NCI-H2107 (cell line): ENCODE data around the gene UVRAG.

ENCODE experiments used
- DNase-seq: peaks from one replicate; lab custom pipeline; 2025; lab: John Stamatoyannopoulos, UW

UVRAG gene

DNA sequence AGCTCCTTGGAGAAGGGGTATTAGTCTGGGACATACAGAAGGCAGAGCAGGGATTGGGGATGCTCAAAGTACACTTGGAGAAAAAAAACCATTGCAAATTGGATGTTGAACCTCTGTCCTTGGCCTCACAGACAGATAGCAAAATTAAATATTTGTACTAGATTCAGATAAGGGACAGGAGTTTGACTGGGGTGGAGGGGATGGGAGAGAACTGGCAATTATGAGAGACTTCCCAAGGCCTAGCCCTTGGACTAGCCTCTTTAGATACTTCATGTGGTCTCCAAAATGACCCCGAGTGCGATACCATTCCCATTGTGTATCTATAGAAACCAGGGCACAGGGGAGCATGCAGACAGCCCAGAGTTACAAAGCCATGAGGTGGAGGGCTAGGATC is 30.9 kb upstream of the UVRAG start:
- DNase-seq: no peak

DNA sequence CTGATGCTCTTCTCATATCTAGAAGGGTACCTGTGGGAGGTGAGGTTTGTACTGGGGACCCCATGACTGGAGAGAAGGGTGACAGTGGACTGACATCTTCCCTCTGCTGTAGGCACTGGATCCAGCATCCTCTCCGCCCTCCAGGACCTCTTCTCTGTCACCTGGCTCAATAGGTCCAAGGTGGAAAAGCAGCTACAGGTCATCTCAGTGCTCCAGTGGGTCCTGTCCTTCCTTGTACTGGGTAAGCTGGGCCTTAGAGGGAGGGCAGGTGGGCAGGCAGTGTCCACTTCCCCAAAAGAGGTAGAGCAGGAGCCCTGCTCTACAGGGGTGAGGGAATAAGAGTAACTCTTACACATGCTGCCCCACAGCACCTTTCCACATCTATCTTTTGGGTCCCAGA is 30.5 kb upstream of the UVRAG start:
- no peak for DNase-seq

DNA sequence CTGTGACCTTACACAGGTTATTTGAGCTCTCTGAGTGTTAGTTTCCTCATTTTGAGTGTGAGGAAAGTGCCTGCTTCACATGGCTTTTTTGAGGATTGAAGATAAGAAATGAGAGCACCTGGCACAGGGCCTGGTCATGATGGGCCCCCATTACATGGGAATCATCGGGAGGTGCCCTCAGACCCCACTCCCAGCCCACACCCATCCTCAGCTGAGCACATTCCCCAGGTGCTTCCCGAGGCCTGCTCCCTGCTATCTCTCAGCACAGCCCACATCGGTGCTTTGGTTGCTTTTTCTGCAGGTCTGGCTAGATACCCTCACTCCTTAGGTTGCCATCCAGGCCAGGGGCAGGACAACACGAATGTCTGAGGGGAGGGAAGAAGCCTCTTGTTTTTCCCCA is 29.8 kb upstream of the UVRAG start:
- DNase-seq: no peak

DNA sequence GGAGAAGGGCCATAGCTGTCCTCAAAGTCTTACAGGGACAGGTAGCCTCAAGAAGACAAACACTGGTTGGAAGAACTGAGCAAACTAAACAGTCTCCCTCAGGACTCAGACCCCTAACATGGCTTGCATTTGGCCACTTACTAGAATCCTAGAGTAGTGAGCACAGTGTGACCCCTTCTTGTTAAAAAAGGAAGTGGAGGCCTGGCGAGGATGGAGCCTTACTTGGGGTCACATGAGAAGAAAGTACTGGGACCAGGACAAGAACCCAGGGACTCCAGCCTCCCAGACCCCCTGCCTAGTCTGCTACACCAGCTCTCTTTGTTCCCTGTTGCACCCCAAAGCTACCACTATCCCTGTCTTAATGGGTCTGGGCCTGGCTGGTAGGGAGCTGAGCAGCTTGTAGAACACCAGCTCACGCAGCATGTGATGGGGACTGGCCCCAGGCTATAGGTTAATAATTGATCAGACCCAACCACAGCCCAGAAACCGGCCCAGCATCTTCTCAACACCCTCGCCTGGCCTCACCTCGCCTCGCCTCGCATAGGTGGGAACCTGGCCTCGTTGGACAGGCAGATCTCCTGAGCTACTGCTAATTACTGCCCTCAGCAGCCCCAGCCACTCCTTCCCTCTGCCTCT is 28.8 kb upstream of the UVRAG start:
- DNase-seq: no peak

DNA sequence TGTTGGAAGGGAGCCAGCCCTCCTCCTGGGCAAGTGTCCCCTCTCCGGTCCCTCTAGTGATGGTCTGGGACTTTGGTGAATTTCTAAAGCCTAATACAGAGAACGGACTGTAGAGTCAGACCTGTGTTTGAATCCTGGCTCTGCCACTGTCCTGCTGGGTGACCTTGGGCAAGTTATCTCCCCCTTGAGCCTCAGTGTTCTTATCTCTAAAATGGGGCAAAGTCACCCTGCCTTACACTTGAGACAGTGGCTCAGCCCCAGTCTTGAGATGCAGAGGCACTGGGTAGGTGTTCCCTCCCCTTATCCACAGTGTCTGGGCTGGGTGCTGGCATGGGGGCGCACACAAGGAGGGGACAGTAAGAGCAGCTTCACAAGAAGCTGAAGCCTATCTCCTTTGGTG is 25.5 kb upstream of the UVRAG start:
- no peak for DNase-seq

DNA sequence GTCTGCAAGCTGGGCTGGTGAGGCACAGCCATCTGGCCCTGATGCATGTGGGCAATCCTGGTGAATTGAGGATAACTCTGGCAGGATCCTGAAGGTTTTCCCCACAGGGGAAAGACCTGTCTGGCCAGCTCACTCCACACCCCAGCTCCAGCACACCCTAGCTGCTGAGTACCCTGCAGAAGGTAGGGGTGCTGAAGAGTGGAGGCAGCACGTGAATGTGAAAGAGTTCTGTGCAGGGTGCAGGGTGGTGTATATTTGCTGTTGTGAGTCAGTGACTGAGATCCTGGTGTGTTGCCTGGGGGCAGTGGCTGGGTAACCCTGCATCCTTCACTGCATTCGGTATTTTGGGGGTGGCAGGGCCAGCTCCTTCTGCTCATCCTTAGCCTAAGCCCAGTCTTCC is 24.0 kb upstream of the UVRAG start:
- DNase-seq: no peak

DNA sequence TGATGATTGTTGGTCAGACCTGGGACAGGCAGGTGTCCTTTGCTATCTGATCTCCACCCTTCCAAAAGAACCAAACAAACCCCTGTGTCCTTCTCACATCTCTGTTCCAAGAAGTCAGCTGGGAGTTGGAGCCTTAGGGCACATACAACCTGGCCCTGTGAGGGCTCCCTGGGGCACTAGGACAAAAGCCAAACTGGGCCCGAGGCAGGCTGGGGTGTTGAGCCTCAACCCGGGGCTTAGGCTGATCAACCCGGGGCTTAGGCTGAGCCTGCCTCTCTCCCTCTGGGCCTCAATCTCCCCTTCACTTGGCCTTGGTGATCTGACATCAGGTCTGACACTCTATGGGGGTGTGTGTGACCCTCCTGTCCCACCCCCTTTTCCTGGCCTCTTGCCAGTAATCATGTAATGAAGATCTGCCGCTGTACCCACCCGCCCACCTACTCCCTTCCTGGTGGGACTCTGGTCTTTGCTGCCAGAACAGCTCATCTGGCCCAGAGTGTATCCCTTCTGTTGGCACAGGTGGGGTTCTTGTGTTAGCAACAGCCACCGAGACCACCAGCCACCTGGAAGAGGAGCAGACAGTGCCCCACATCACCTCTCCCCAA is 22.8 kb upstream of the UVRAG start:
- no peak for DNase-seq

DNA sequence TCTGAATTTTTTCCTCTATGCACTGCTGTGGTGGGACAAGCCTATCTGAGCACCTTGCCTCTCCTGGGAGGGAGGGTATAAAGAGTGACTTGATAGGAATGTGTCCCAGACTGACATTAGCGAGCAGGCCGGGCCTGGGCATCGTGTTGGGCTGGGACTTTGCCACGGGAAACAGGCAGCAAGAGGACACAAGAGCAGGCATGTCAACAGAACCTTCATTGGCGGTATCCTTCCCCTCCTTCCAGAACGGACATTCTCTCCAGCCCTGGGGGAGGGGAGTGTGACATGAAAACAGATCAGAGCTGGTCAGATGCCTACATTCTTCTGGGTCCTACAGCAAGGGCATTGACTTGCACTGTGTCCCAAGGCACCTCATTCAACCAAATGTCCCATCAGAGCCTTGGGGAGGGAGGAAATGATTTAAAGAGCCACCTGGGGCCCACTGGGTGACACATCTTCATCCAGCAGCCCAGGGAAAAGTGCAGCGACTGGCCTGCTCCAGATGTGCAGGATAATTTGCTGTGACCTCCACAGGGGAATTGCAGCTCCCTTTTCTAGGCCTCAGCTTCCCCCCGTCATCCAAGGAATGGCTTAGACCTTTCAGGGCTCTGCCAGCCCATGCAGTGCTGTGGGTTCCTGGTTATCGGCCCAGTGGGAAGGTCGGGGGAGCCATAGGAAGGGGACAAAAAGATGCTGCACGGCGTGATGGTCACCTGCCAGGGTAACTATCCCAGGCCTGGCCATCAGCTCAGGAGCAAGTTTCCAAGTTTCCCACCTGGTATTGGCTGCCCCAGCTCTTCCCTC is 21.8 kb upstream of the UVRAG start:
- no peak for DNase-seq

DNA sequence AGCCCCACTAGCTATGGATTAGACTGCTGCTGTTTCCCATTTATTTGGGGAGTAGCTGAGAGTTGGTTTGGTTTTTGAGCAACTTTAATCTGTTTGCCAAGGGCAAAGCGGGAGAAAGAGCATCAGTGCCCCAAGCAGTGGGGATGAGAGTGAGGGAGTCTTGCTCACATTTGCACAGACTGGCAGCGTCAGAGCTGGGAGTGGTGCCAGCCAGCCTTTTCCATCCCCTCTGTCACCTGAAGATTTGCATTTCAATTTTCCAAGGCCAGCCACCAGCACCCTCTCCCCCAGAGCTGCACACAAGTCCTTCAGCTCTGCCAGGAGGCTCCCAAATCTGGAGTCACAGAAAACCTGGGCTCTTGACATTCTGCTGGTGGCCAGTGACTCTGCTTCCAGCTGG is 21.0 kb upstream of the UVRAG start:
- DNase-seq: no peak

DNA sequence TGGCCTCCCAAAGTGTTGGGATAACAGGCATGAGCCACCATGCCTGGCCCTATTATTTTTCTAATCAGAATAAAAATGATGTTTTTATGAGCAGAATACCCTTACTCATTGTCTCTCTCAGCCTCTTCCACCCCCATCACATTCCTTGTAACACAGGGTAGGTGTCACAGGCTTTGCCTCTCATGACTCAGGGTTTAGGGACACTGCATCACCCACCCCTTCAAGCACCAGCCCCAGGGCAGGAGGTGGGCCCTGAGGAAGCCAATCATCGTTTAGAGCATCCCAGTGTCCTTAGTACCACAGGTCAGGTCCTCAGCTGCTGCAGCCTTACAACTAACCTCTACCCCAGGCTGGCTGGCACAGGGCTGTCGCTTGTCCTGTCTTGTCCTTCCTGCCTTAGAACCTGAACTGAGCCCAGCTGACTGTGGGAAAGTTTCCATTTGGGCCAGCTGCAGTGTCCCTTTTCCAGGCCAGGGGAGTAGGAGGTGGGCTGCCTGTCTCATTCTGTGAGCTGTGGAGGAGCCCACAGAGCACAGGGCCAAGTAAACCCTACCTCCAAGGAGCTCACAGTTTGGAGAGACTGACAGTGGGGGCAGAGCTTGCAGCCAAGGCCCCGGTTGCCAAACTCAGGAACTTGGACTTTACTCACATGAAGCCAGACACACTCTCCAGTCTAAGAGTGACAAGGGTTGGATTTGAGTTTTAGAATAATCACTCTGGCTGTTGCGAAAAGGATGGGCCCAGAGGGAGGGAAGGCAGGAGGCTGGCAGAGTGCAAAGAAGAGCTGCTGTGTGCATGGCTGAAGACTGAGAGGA is 19.5 kb upstream of the UVRAG start:
- no peak for DNase-seq

DNA sequence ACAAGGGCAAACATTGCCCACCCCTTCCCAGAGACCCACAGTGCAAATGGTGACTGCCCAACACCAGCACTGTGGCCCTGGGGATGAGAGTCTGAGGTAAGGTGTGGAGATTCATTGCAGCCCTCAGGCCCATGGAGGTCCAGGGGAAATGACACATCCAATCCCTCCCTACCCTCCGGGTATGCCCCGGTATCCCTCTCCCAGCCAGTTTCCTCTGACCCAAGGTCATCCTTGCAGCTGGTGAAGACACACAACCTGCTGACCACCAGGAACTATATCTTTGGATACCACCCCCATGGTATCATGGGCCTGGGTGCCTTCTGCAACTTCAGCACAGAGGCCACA is 18.9 kb upstream of the UVRAG start:
- no peak for DNase-seq

DNA sequence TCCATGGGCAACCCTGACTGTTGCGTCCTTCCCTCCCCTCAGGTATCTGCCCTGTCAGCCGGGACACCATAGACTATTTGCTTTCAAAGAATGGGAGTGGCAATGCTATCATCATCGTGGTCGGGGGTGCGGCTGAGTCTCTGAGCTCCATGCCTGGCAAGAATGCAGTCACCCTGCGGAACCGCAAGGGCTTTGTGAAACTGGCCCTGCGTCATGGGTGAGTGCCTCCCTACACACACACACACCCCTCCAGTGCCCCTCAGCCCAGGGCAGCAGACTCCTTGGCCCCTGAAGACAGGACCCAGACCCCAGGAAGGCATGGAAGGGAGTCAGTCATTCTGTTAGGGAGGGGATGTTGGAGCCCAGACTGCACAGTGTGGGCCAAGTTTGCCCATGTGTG is 17.9 kb upstream of the UVRAG start:
- no peak for DNase-seq

DNA sequence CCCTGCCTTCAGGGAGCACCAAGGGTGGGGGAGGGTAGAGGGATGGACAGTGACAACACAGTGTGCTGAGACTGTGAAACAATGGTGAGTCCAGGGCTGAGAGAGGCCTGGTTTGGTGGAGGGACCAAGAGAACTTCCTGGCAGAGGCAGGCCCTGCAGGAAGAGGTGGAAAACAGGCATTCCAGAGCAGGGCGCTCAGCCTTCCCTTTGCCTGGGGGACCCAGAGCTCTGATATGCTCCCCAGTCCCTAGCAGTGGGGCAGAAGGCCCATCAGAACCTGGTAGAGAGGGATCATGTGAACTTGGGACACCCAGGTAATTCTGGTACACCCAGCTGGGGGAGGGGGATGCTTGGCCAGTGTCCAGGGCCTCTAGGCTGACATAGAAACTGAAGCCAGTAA is 17.2 kb upstream of the UVRAG start:
- DNase-seq: no peak

DNA sequence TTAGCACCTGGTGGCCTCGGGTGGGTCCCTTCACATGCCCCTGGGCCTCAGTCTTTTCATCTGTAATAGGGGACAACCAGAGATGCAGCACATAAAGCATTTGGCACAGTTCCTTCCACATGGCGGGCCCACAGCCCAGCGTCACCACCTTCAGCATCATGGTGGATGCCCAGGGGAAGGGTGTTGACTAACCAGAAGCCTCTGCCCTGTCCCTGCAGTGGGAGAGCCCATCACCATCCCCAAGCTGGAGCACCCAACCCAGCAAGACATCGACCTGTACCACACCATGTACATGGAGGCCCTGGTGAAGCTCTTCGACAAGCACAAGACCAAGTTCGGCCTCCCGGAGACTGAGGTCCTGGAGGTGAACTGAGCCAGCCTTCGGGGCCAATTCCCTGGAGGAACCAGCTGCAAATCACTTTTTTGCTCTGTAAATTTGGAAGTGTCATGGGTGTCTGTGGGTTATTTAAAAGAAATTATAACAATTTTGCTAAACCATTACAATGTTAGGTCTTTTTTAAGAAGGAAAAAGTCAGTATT is 14.8 kb upstream of the UVRAG start:
- DNase-seq: no peak

DNA sequence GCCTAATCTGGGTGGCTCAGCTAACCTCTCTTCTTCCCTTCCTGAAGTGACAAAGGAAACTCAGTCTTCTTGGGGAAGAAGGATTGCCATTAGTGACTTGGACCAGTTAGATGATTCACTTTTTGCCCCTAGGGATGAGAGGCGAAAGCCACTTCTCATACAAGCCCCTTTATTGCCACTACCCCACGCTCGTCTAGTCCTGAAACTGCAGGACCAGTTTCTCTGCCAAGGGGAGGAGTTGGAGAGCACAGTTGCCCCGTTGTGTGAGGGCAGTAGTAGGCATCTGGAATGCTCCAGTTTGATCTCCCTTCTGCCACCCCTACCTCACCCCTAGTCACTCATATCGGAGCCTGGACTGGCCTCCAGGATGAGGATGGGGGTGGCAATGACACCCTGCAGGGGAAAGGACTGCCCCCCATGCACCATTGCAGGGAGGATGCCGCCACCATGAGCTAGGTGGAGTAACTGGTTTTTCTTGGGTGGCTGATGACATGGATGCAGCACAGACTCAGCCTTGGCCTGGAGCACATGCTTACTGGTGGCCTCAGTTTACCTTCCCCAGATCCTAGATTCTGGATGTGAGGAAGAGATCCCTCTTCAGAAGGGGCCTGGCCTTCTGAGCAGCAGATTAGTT is 14.2 kb upstream of the UVRAG start:
- no peak for DNase-seq

DNA sequence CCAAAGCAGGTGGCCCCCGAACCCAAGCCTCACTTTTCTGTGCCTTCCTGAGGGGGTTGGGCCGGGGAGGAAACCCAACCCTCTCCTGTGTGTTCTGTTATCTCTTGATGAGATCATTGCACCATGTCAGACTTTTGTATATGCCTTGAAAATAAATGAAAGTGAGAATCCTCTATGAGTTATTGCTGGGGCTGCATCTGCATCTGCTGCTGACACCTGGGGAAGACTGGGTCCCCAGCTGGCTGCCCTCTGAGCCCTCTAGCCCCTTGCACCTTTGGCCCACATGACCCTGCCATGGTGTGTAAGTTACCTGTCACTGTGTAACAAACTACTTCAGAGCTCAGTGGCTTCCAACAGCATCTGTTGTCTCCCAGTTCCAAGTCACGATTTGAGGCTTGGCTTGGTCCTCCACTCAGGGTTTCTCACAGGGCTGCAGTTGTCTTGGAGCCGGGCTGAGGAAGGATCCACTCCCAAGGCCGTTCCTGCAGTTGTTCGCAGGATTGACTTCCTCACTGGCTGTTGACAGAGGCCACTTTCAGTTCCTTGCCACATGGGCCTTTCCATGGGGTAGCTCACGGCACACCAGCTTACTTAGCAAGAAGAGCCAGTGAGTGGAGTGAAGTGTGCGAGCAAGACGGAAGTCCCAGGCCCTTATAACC is 13.5 kb upstream of the UVRAG start:
- DNase-seq: no peak

DNA sequence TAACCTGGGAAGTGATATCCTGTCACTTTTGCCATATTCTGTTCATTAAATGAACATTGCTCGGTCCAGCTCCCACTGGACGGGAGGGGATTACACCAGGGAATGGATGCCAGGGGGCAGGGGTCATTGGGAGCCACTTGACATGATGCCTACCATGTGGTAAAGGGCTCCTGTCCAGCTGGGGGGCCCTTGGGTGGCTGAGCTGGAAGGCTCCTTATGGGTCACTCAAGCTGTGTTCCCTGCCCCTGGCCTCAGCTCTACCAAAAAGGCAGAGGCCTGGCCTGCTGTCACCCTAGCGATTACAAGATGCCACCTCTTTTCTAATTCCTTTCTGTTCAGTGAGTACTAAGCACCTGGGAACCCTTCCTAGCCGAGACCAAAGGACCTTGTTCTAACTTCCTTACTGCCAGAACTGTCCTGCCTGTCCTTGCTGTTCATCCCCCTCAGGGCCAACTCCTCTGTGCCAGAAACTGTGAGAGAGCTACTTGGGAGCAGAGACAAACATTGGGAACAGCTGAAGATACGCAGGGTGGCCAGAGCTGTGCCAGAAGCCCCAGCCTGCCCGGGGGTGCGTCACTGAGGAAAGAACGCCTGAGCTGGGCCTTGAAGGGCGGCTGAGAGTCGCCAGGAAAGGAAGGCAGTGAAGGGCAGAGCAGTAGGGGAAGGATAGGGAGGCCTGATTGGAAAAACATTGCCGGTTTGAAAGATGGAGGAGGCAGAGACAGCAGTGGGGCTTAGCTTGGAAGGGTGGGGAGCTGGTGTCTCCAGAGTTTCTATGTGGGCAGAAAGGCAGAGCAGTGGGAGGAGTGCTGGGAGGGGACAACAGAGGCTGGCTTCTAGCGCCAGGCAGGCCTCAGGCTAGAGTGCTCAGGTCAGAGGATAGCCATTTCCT is 12.7 kb upstream of the UVRAG start:
- DNase-seq: no peak

DNA sequence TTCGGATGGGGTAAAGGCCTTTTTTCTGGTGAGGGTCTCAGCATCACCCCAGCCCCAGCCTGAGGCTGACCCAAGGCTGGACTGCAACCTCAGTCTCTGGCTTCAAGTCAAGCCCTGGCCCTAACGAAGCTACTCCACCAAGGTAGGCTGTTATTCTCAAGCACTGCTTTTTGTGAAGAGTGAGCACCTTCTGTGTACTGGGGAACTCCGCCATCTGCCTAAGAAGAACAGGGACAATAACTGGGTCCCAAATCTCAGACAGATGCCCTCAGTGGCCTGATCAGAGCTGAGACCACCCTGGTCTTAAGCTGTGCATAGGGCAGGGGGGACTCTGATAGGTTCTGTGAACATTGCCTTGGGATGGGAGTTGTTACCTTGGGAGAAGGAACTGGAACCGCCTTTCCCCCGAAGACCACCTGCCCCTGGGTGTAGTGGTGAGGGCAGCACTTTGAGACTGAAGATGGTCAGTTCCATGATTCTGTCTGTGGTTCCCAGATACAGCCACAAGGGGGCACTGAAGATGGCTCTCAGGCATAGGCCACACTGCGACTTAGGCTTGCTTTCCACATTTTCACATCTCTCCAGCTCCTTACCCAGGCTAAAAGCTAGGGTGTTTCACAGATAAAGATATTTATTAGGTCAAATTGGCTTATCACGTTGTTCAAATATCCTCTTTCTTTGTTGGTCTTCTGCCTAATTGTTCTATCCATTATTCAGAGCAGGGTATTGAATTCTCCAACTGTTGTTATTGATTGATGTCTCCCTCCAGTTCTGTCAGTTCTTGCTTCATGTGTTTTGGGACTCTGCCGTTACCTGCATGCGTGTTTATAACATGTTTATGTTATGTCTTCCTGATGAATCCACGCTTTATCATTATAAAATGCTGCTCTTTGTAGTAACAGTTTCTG is 11.8 kb upstream of the UVRAG start:
- peak; percentile 6 for DNase-seq

DNA sequence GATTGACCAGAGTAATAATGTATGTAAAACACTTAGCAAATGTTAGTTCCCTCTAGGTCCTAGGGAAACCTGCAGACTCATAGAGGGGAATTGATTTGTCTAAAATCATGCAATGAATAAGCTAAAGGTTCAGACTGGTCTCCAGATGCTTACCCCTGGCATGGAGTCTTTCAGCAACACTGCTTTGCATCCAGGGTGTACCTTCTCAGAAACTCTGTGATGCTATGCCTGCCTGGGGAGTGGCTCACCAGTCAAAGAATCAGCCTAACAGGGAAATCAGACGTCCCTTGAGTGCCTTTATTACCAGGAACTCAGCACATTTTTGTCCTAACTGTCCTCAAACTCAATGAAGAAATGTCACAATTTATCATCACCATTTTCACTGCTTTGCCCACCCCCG is 5.9 kb upstream of the UVRAG start:
- no peak for DNase-seq
